Endothelial cell of umbilical vein (primary cell): Measurements from ENCODE around the gene FGD3. TPM values are rescaled to one million over a fixed set of nuclear protein-coding genes. Genes with fewer than 3 reads are reported as not detected.

Source experiments
- BruUV-seq: library from RNA; stranded (reverse); fragments of 400-500 nt; replicated peaks from 2 replicates; lab custom pipeline; 2021; lab: Mats Ljungman, UMichigan
- CTCF ChIA-PET: fragments of 300-600, 350-600 bp; sonication (Branson Sonifier 250); formaldehyde crosslinking; loops from one replicate; lab custom pipeline; 2021; ENCODE audit warnings: antibody characterized with exemption, inconsistent platforms; lab: Charles Lee
- POLR2A ChIA-PET: fragments of 300-600, 350-600 bp; sonication (Branson Sonifier 250); formaldehyde crosslinking; loops from one replicate; lab custom pipeline; 2021; ENCODE audit warnings: antibody characterized with exemption, inconsistent platforms; lab: Charles Lee
- DNase-seq: peaks from one replicate; pipeline ENCODE4 v3.0.0-alpha.2; 2011; ENCODE audit warnings: low read depth, low spot score
- FAIRE-seq: peaks from 2 replicates; lab custom pipeline; 2011; peaks lifted over from hg19 to GRCh38; lab: Jason Lieb, UNC
- H2AFZ ChIP-seq: 2 replicates; pipeline ENCODE4 v1.6.0; 2012; ENCODE audit warnings: low read depth, low read length, control low read depth, inconsistent platforms
- H3K27ac ChIP-seq: 2 replicates; pipeline ENCODE4 v1.5.1; 2011; ENCODE audit warnings: low read depth, mild to moderate bottlenecking, control low read depth, low read length, moderate library complexity; ENCODE audit not compliant: insufficient read depth
- H3K27me3 ChIP-seq, 2 experiments: 2 replicates each; pipeline versions ENCODE4 v1.6.0 to v1.6.1; 2011; ENCODE audit warnings: low read length in 2 of 2, mixed read lengths in 1 of 2; ENCODE audit not compliant: control insufficient read depth in 2 of 2, insufficient read depth in 2 of 2
- H3K36me3 ChIP-seq, 2 experiments: 2 replicates in 1 of 2; 3 replicates in 1 of 2; pipeline ENCODE4 v1.5.1; 2011; ENCODE audit warnings: low read length in 2 of 2, mild to moderate bottlenecking in 1 of 2, moderate library complexity in 1 of 2; ENCODE audit not compliant: control insufficient read depth in 2 of 2, insufficient read depth in 2 of 2; ENCODE audit errors: extremely low read depth in 1 of 2
- H3K4me1 ChIP-seq: 3 replicates; pipeline ENCODE4 v1.5.1; 2011; ENCODE audit warnings: mild to moderate bottlenecking, low read length; ENCODE audit not compliant: control insufficient read depth, insufficient read depth; ENCODE audit errors: extremely low read depth
- H3K4me2 ChIP-seq: 2 replicates; pipeline ENCODE4 v1.6.1; 2011; ENCODE audit warnings: low read length, control low read depth, mixed read lengths; ENCODE audit not compliant: insufficient read depth
- H3K4me3 ChIP-seq, 3 experiments: fragments of 200-600 bp in 1 of 3; sonication (generic), shearing (Covaris generic) in 1 of 3; replicated peaks in 1 of 3; 2 replicates each; pipeline ENCODE4 v1.5.1; 2011 to 2016; ENCODE audit warnings: control low read depth in 3 of 3, low read length in 3 of 3, mild to moderate bottlenecking in 2 of 3, inconsistent platforms in 1 of 3, low read depth in 1 of 3, moderate library complexity in 1 of 3; ENCODE audit not compliant: insufficient read depth in 1 of 3
- H3K79me2 ChIP-seq: 2 replicates; pipeline ENCODE4 v1.6.0; 2012; ENCODE audit warnings: low read length, inconsistent platforms; ENCODE audit not compliant: control insufficient read depth, insufficient read depth
- H3K9ac ChIP-seq: replicated peaks from 2 replicates; pipeline ENCODE3; 2011; ENCODE audit warnings: low read length, control low read depth; ENCODE audit not compliant: insufficient read depth; ENCODE audit errors: extremely low read depth
- H3K9me1 ChIP-seq: replicated peaks from 3 replicates; pipeline ENCODE4 v1.6.0; 2011; ENCODE audit warnings: mild to moderate bottlenecking, low read length; ENCODE audit not compliant: control insufficient read depth, insufficient read depth; ENCODE audit errors: extremely low read depth
- H3K9me3 ChIP-seq: replicated peaks from 2 replicates; pipeline ENCODE4 v1.5.1; 2012; ENCODE audit warnings: low read length, inconsistent platforms; ENCODE audit not compliant: control insufficient read depth, insufficient read depth
- H4K20me1 ChIP-seq: replicated peaks from 2 replicates; pipeline ENCODE3; 2011; ENCODE audit warnings: mild to moderate bottlenecking, low read length; ENCODE audit not compliant: control insufficient read depth, insufficient read depth; ENCODE audit errors: extremely low read depth
- CTCF ChIP-seq, 2 donors: IDR thresholded peaks; 1 replicate in 1 of 2; 2 replicates in 1 of 2; pipeline ENCODE4 v1.5.1; 2011; ENCODE audit warnings: low read length in 2 of 2, mild to moderate bottlenecking in 2 of 2, moderate library complexity in 2 of 2, control low read depth in 1 of 2, inconsistent platforms in 1 of 2, low read depth in 1 of 2; ENCODE audit not compliant: insufficient read depth in 1 of 2; ENCODE audit errors: extremely low read depth in 1 of 2
- EZH2 ChIP-seq: IDR thresholded peaks from 2 replicates; pipeline ENCODE4 v1.6.1; 2012; ENCODE audit warnings: borderline replicate concordance, low read depth, mild to moderate bottlenecking, moderate library complexity, low read length, inconsistent platforms; ENCODE audit not compliant: severe bottlenecking
- FOS ChIP-seq: IDR thresholded peaks from 2 replicates; pipeline ENCODE4 v1.6.1; 2011; ENCODE audit warnings: mild to moderate bottlenecking, low read length, moderate library complexity, borderline replicate concordance; ENCODE audit not compliant: insufficient read depth
- GATA2 ChIP-seq: IDR thresholded peaks from 2 replicates; pipeline ENCODE4 v1.7.0; 2011; ENCODE audit warnings: low read depth, mild to moderate bottlenecking, moderate library complexity, mixed read lengths, low read length; ENCODE audit not compliant: insufficient read length, insufficient read depth
- JUN ChIP-seq: IDR thresholded peaks from 2 replicates; pipeline ENCODE4 v1.6.1; 2011; ENCODE audit warnings: borderline replicate concordance, low read depth; ENCODE audit not compliant: insufficient read length, insufficient read depth
- MAX ChIP-seq: IDR thresholded peaks from 2 replicates; pipeline ENCODE4 v1.6.1; 2011; ENCODE audit not compliant: insufficient read depth, insufficient read length
- MYC ChIP-seq: IDR thresholded peaks from one replicate; pipeline ENCODE4 v1.6.1; 2011; ENCODE audit warnings: mild to moderate bottlenecking, low read depth, low read length
- POLR2A ChIP-seq: IDR thresholded peaks from 2 replicates; pipeline ENCODE4 v1.6.1; 2012; ENCODE audit warnings: low read depth, mild to moderate bottlenecking, control low read depth, low read length
- POLR2AphosphoS5 ChIP-seq: IDR thresholded peaks from 2 replicates; pipeline ENCODE4 v1.6.1; 2012; ENCODE audit warnings: low read depth, mild to moderate bottlenecking, control low read depth, low read length, moderate library complexity; ENCODE audit not compliant: insufficient read depth
- dilution Hi-C: fragments of 300-500 bp; cut with MboI; formaldehyde crosslinking; loops from one replicate; pipeline ENCODE4 v1.15.0; 2019; ENCODE audit warnings: low sequenced_read_pairs; ENCODE audit not compliant: extremely low pct_ligation_motif_present
- intact Hi-C: fragments of 100-400 bp; cut with micrococcal nuclease; formaldehyde crosslinking; loops from one replicate; pipeline ENCODE4 v1.10.0; 2022
- polyA plus RNA-seq, 4 experiments: library from polyadenylated mRNA; depleted of rRNA in 3 of 4; stranded (reverse) in 3 of 4; unstranded in 1 of 4; fragments of >200 nt; gene quantifications; 2 replicates each; pipeline versions ENCODE4 v1.2.1 to v1.2.3, GENCODE V29; 2011 to 2012; ENCODE audit warnings: missing spikeins in 1 of 4
- total RNA-seq: library from RNA; stranded (reverse); gene quantifications from 2 replicates; pipeline ENCODE4 v1.2.3, GENCODE V29; 2021

Gene FGD3
- total and polyA plus RNA-seq, 2 donors (not counting 3 experiments of a cell fraction or from before 2014, with no cell fraction given): not detected

- H3K79me2 ChIP-seq: no peaks in the 10 kb centered on the region
- no peak overlapping the region for H3K9ac ChIP-seq
- no peaks in the 10 kb centered on the region for H3K27me3 ChIP-seq
- no TSS peak for BruUV-seq
- TF ChIP-seq POLR2AphosphoS5 (no peak), MAX (no peak), POLR2A (no peak), MYC (no peak), CTCF (IDR thresholded peaks at IDR 0.05; ENCODE audit: extremely low read depth in 1 of 2, insufficient read depth in 1 of 2, low read depth in 1 of 2, low read length in 2 of 2) (no peak), GATA2 (no peak), JUN (no peak), FOS (no peak), EZH2 (no peak)
- no peaks in the 10 kb centered on the region for H3K36me3 ChIP-seq
- no peaks in the 10 kb centered on the region for H3K9me1 ChIP-seq
- dilution Hi-C loops (no loop called here), intact Hi-C loops (no loop called here)
- H4K20me1 ChIP-seq: no peaks in the 10 kb centered on the region
- ChIA-PET CTCF (no interaction called here), POLR2A (no interaction called here)
- no peak overlapping the region for H3K4me2 ChIP-seq
- H2AFZ ChIP-seq: no peak overlapping the region
- no peaks in the 10 kb centered on the region for H3K9me3 ChIP-seq
- no peak overlapping the region for H3K27ac ChIP-seq
- no peak overlapping the region for H3K4me3 ChIP-seq
- no peak for FAIRE-seq
- DNase-seq: no peak
- no peaks in the 10 kb centered on the region for H3K4me1 ChIP-seq
Observed at GRCh38 chr9:93032545-93032944, 85.2 kb downstream of the FGD3 start.
